IMR-90 (cell line): ENCODE data around the gene C16orf74. TPM values are rescaled to one million over a fixed set of nuclear protein-coding genes. Genes with fewer than 3 reads are reported as not detected.

ENCODE experiments used
- ATAC-seq: fragments of 200-7000 bp; cut with Tn5 transposase; 2 replicates; pipeline ENCODE4 v1.9.1; 2020; ENCODE audit warnings: low read depth, mild to moderate bottlenecking, moderate library complexity
- BruUV-seq: library from RNA; stranded (reverse); fragments of 400-500 nt; replicated peaks from 2 replicates; lab custom pipeline; 2021; lab: Mats Ljungman, UMichigan
- CTCF ChIA-PET: fragments of 300-600 bp; formaldehyde crosslinking; extraction: SDS; loops from one replicate; lab custom pipeline; 2021; ENCODE audit warnings: antibody characterized with exemption; lab: Yijun Ruan, JAX
- POLR2A ChIA-PET: fragments of 300-600 bp; sonication (Branson Sonifier 250); formaldehyde crosslinking; loops from one replicate; lab custom pipeline; 2022; ENCODE audit warnings: antibody characterized with exemption; ENCODE audit not compliant: unreplicated experiment; lab: Charles Lee
- DNase-seq: peaks from one replicate; pipeline ENCODE4 v3.0.0; 2013
- H2AFZ ChIP-seq: replicated peaks from 2 replicates; pipeline ENCODE3; 2013; ENCODE audit warnings: low read length, mild to moderate bottlenecking; ENCODE audit not compliant: poor library complexity
- H2AK5ac ChIP-seq: 2 replicates; pipeline ENCODE4 v1.6.1; 2013; ENCODE audit warnings: low read depth, low read length, inconsistent platforms
- H2AK9ac ChIP-seq: replicated peaks from 2 replicates; pipeline ENCODE3; 2013; ENCODE audit warnings: mild to moderate bottlenecking, low read depth, low read length, moderate library complexity; ENCODE audit not compliant: poor library complexity
- H2BK120ac ChIP-seq: 2 replicates; pipeline ENCODE4 v1.6.1; 2013; ENCODE audit warnings: low read depth, low read length, inconsistent platforms
- H2BK15ac ChIP-seq: 3 replicates; pipeline ENCODE4 v1.6.1; 2013; ENCODE audit warnings: low read depth, low read length, inconsistent platforms
- H2BK20ac ChIP-seq: 2 replicates; pipeline ENCODE4 v1.6.1; 2013; ENCODE audit warnings: low read depth, mild to moderate bottlenecking, inconsistent platforms, low read length, moderate library complexity
- H2BK5ac ChIP-seq: 2 replicates; pipeline ENCODE4 v1.6.1; 2013; ENCODE audit warnings: mild to moderate bottlenecking, low read depth, low read length, inconsistent platforms; ENCODE audit not compliant: poor library complexity, severe bottlenecking
- H3K14ac ChIP-seq: replicated peaks from 2 replicates; pipeline ENCODE4 v1.6.1; 2013; ENCODE audit warnings: low read depth, low read length, inconsistent platforms
- H3K18ac ChIP-seq: 2 replicates; pipeline ENCODE4 v1.6.1; 2013; ENCODE audit warnings: low read depth, low read length, control low read depth
- H3K23ac ChIP-seq: 2 replicates; pipeline ENCODE4 v1.6.1; 2013; ENCODE audit warnings: low read depth, low read length, inconsistent platforms
- H3K27ac ChIP-seq: 2 replicates; pipeline ENCODE4 v1.5.1; 2013; ENCODE audit warnings: mild to moderate bottlenecking, control low read depth, low read length; ENCODE audit not compliant: insufficient read depth
- H3K27me3 ChIP-seq: 2 replicates; pipeline ENCODE4 v1.6.1; 2013; ENCODE audit warnings: low read length; ENCODE audit not compliant: control insufficient read depth, insufficient read depth
- H3K36me3 ChIP-seq: 2 replicates; pipeline ENCODE4 v1.6.1; 2013; ENCODE audit warnings: low read length, mixed read lengths; ENCODE audit not compliant: control insufficient read depth, insufficient read depth
- H3K4ac ChIP-seq: 2 replicates; pipeline ENCODE4 v1.6.1; 2013; ENCODE audit warnings: low read depth, low read length, inconsistent platforms
- H3K4me1 ChIP-seq: 2 replicates; pipeline ENCODE4 v1.6.1; 2013; ENCODE audit warnings: low read length, mixed read lengths; ENCODE audit not compliant: control insufficient read depth, insufficient read depth
- H3K4me2 ChIP-seq: 2 replicates; pipeline ENCODE4 v1.6.1; 2013; ENCODE audit warnings: low read depth, mild to moderate bottlenecking, control low read depth, low read length, moderate library complexity
- H3K4me3 ChIP-seq: 2 replicates; pipeline ENCODE4 v1.5.1; 2013; ENCODE audit warnings: low read depth, mild to moderate bottlenecking, control low read depth, low read length, moderate library complexity; ENCODE audit not compliant: insufficient read depth
- H3K56ac ChIP-seq: 2 replicates; pipeline ENCODE4 v1.6.1; 2013; ENCODE audit warnings: low read length, inconsistent platforms; ENCODE audit not compliant: insufficient read depth; ENCODE audit errors: extremely low read depth
- H3K79me1 ChIP-seq, 2 experiments: 2 replicates each; pipeline ENCODE4 v1.6.1; 2013; ENCODE audit warnings: low read length in 2 of 2, inconsistent platforms in 1 of 2, low read depth in 1 of 2
- H3K9ac ChIP-seq: 2 replicates; pipeline ENCODE4 v1.6.1; 2013; ENCODE audit warnings: low read depth, low read length, control low read depth
- H3K9me1 ChIP-seq: 2 replicates; pipeline ENCODE4 v1.6.1; 2013; ENCODE audit warnings: low read length, inconsistent platforms; ENCODE audit not compliant: insufficient read depth
- H3K9me3 ChIP-seq: 2 replicates; pipeline ENCODE4 v1.6.1; 2013; ENCODE audit warnings: low read length; ENCODE audit not compliant: control insufficient read depth, insufficient read depth
- H4K20me1 ChIP-seq: 2 replicates; pipeline ENCODE4 v1.6.1; 2013; ENCODE audit warnings: low read length, inconsistent platforms; ENCODE audit not compliant: insufficient read depth
- H4K5ac ChIP-seq: 2 replicates; pipeline ENCODE4 v1.6.1; 2013; ENCODE audit warnings: mild to moderate bottlenecking, low read depth, low read length, control low read depth
- H4K8ac ChIP-seq, 2 experiments: 2 replicates each; pipeline ENCODE4 v1.6.1; 2013; ENCODE audit warnings: low read depth in 2 of 2, low read length in 2 of 2, control low read depth in 1 of 2, inconsistent platforms in 1 of 2
- H4K91ac ChIP-seq: 2 replicates; pipeline ENCODE4 v1.6.1; 2013; ENCODE audit warnings: low read depth, low read length, inconsistent platforms; ENCODE audit not compliant: insufficient read depth
- BHLHE40 ChIP-seq: fragments of 150-350 bp; IDR thresholded peaks from 2 replicates; pipeline ENCODE4 v1.6.1; 2016; ENCODE audit warnings: mild to moderate bottlenecking, low read depth, low read length
- CEBPB ChIP-seq: IDR thresholded peaks from 2 replicates; pipeline ENCODE4 v1.6.1; 2012; ENCODE audit warnings: low read depth, low read length, improper control_type of control experiment
- CHD1 ChIP-seq: IDR thresholded peaks from 2 replicates; pipeline ENCODE4 v1.6.1; 2012; ENCODE audit warnings: low read depth, low read length, improper control_type of control experiment
- FOS ChIP-seq: fragments of 150-350 bp; IDR thresholded peaks from 2 replicates; pipeline ENCODE4 v1.6.1; 2016; ENCODE audit warnings: low read depth, low read length
- MAZ ChIP-seq: IDR thresholded peaks from 2 replicates; pipeline ENCODE4 v1.6.1; 2012; ENCODE audit warnings: low read depth, mild to moderate bottlenecking, low read length, improper control_type of control experiment, moderate library complexity, borderline replicate concordance
- MXI1 ChIP-seq: IDR thresholded peaks from 2 replicates; pipeline ENCODE4 v1.6.1; 2012; ENCODE audit warnings: low read depth, mild to moderate bottlenecking, low read length, moderate library complexity, borderline replicate concordance
- NFE2L2 ChIP-seq: fragments of 150-350 bp; IDR thresholded peaks from 2 replicates; pipeline ENCODE4 v1.6.1; 2016; ENCODE audit warnings: low read depth, mild to moderate bottlenecking, low read length
- POLR2A ChIP-seq: IDR thresholded peaks from 2 replicates; pipeline ENCODE4 v1.6.1; 2012; ENCODE audit warnings: mild to moderate bottlenecking, low read depth, low read length
- RCOR1 ChIP-seq: IDR thresholded peaks from 2 replicates; pipeline ENCODE4 v1.6.1; 2012; ENCODE audit warnings: mild to moderate bottlenecking, low read length, improper control_type of control experiment; ENCODE audit not compliant: insufficient replicate concordance
- RFX5 ChIP-seq: IDR thresholded peaks from 2 replicates; pipeline ENCODE4 v1.8.0; 2012; ENCODE audit warnings: low read depth, mild to moderate bottlenecking, low read length, moderate library complexity
- WGBS, 2 experiments: methylation state at CpG; one replicate each; pipeline versions ENCODE4 v1.1.5 to v1.1.7; 2013; ENCODE audit warnings: missing lambda C conversion rate in 2 of 2; ENCODE audit not compliant: insufficient read length in 1 of 2; ENCODE audit errors: extremely low coverage in 2 of 2; 5-methylcytosine and 5-hydroxymethylcytosine counted together
- dilution Hi-C: fragments of 300-500 bp; cut with HindIII; formaldehyde crosslinking; loops from one replicate; pipeline ENCODE4 v1.14.3; 2018; ENCODE audit warnings: low sequenced_read_pairs; ENCODE audit not compliant: unreplicated experiment
- in situ Hi-C: fragments of 300-500 bp; cut with MboI; formaldehyde crosslinking; loops from 3 replicates; pipeline ENCODE4 v1.14.3; 2019; ENCODE audit warnings: low sequenced_read_pairs, inconsistent platforms, mixed read lengths
- intact Hi-C: fragments of 100-400 bp; cut with micrococcal nuclease; formaldehyde crosslinking; loops from 2 replicates; pipeline ENCODE4 v1.10.0; 2022
- polyA plus RNA-seq, 3 experiments: library from polyadenylated mRNA; depleted of rRNA; stranded (reverse); fragments of >200 nt; gene quantifications; 2 replicates each; pipeline ENCODE4 v1.2.3, GENCODE V29; 2012; ENCODE audit warnings: low replicate concordance in 1 of 3
- total RNA-seq: library from RNA; depleted of rRNA; stranded (reverse); fragments of >200 nt; gene quantifications from 2 replicates; pipeline ENCODE4 v1.2.3, GENCODE V29; 2012
- TF ChIP-seq, protein P1 (sequence below): fragments of 150-350 bp; IDR thresholded peaks from 2 replicates; pipeline ENCODE4 v1.6.1; 2017; ENCODE audit warnings: mild to moderate bottlenecking, antibody characterized with exemption, low read length, low read depth
- TF ChIP-seq, protein P2 (sequence below): fragments of 150-350 bp; IDR thresholded peaks from 2 replicates; pipeline ENCODE4 v1.6.1; 2016; ENCODE audit warnings: low read depth, mild to moderate bottlenecking, low read length, moderate library complexity, borderline replicate concordance

The C16orf74 gene
- total and polyA plus RNA-seq, 2 of the 4 experiments (the other 2 are of a cell fraction), result 4.5 to 12.2 TPM

DNA sequence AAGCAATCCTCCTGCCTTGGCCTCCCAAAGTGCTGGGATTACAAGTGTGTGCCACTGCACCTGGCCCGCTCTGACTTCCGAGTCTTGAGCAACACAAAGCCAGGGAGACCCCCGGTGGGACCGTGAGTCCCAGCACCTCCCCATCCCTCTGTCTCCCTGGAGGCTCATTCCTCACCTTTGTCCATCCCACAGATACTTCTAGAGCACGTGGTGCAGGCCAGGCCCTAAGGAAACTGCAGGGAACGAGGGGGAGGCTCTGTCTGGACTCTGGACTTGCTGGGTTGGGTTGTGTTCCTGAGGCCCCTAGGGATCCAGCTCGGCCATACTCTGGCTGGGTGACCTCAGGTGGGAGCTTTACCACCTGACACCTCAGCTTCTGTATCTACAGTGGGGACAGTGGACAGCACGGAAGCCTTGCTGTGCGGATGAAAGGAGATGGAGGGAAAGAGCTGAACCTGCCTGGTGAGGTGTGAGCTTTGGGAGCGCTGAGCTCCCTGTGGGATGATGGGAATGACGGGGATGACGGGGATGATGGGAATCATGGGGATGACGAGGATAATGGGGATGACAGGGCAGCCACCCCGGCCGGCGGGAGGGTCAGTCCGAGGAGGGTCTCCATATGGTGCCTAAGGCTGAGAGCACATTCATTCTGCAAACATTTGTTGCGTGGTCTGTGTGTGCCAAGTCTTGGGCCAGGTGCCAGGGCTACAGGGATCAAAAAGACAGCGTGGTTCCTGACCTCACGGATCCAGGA is 26.6 kb downstream of the C16orf74 start:
- dilution Hi-C loops, result no loop called here
- ATAC-seq, result no peak
- BruUV-seq, result no TSS peak

More for the DNA sequence above, 26.6 kb downstream of the C16orf74 start:
- H4K5ac ChIP-seq, result no peak overlapping the region
- no peaks in the 10 kb centered on the region for H3K9me1 ChIP-seq
- H3K4me2 ChIP-seq, result no peak overlapping the region
- no peak overlapping the region for H2BK120ac ChIP-seq
- no peak overlapping the region for H2BK15ac ChIP-seq
- POLR2A ChIA-PET, result no interaction called here
- no peak overlapping the region for H2BK20ac ChIP-seq
- peaks cover 0 to 7% of the 10 kb centered on the region in 2 experiments; a peak in 2 of 4 replicates for H3K79me1 ChIP-seq
- H3K9ac ChIP-seq, result no peak overlapping the region
- no peak overlapping the region for H3K18ac ChIP-seq
- no peak overlapping the region for H3K4me3 ChIP-seq
- no peak overlapping the region for H2AK5ac ChIP-seq
- TF ChIP-seq, protein P1, sequence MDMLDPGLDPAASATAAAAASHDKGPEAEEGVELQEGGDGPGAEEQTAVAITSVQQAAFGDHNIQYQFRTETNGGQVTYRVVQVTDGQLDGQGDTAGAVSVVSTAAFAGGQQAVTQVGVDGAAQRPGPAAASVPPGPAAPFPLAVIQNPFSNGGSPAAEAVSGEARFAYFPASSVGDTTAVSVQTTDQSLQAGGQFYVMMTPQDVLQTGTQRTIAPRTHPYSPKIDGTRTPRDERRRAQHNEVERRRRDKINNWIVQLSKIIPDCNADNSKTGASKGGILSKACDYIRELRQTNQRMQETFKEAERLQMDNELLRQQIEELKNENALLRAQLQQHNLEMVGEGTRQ, result no peak
- TF ChIP-seq BHLHE40 (no peak), POLR2A (no peak), CHD1 (no peak), CEBPB (no peak), MXI1 (no peak), FOS (no peak), RCOR1 (no peak), RFX5 (no peak), MAZ (no peak), NFE2L2 (no peak)
- TF ChIP-seq, protein P2, sequence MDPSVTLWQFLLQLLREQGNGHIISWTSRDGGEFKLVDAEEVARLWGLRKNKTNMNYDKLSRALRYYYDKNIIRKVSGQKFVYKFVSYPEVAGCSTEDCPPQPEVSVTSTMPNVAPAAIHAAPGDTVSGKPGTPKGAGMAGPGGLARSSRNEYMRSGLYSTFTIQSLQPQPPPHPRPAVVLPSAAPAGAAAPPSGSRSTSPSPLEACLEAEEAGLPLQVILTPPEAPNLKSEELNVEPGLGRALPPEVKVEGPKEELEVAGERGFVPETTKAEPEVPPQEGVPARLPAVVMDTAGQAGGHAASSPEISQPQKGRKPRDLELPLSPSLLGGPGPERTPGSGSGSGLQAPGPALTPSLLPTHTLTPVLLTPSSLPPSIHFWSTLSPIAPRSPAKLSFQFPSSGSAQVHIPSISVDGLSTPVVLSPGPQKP, result no peak
- intact Hi-C loops, result no loop called here
- in situ Hi-C loops, result no loop called here
- H2AFZ ChIP-seq, result no peak overlapping the region
- H3K4me1 ChIP-seq, result no peaks in the 10 kb centered on the region
- no peak overlapping the region for H3K14ac ChIP-seq
- WGBS, 2 experiments, result 88% methylated on average over 9 of the region's 20 CpGs; no CpG with 5 or more reads in 1 of the 2 experiments
- H2BK5ac ChIP-seq, result no peak overlapping the region
- no peak overlapping the region for H3K27ac ChIP-seq
- no peak overlapping the region for H3K56ac ChIP-seq
- H2AK9ac ChIP-seq, result no peak overlapping the region
- no peak overlapping the region for H4K91ac ChIP-seq
- peaks cover 2% of the 10 kb centered on the region; the same call in 1 of the 2 replicates for H3K36me3 ChIP-seq
- H3K23ac ChIP-seq, result no peak overlapping the region
- CTCF ChIA-PET, result no interaction called here
- peaks cover 3% of the 10 kb centered on the region; the same call in 1 of the 2 replicates for H4K20me1 ChIP-seq
- no peak overlapping the region for H3K4ac ChIP-seq
- H4K8ac ChIP-seq, result no peak overlapping the region
- no peak for DNase-seq
- no peaks in the 10 kb centered on the region for H3K27me3 ChIP-seq
- H3K9me3 ChIP-seq, result no peaks in the 10 kb centered on the region; the same call in 1 of the 2 replicates
